HG02852 (cell line): Measurements from ENCODE around the gene LAMA2.
"Not testable (repeated sequence)": the region's sequence is repeated elsewhere in the genome, so short reads cannot be mapped to it uniquely, and the experiment has no call there.

Experiments used
- ATAC-seq: cut with Tn5 transposase; IDR thresholded peaks from one replicate; pipeline ENCODE4 v1.9.1; 2021; ENCODE audit warnings: mild to moderate bottlenecking, moderate library complexity; ENCODE audit not compliant: unreplicated experiment

LAMA2 gene

DNA sequence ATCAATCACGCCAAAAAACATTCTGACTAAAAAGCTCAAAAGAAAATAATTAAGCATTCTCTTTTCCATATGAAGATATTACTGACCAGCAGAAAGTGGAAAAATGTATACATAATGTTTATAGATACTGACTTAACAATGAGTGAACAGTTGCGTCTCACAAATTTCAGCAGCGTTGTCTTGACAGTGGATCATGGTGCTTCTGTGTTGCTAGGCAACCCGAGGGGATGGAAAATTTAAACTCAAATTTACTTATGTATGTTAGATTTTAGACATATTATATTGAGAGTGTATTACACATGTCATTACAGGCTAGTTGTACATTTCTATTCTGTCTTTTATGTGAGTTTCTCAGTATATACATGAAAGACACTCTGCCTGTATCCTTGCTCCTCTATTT, 110.2 kb downstream of the LAMA2 start:
- ATAC-seq = no peak

GRCh38 chr6:128997880-128998279, 114.9 kb downstream of the LAMA2 start:
- no peak for ATAC-seq

DNA sequence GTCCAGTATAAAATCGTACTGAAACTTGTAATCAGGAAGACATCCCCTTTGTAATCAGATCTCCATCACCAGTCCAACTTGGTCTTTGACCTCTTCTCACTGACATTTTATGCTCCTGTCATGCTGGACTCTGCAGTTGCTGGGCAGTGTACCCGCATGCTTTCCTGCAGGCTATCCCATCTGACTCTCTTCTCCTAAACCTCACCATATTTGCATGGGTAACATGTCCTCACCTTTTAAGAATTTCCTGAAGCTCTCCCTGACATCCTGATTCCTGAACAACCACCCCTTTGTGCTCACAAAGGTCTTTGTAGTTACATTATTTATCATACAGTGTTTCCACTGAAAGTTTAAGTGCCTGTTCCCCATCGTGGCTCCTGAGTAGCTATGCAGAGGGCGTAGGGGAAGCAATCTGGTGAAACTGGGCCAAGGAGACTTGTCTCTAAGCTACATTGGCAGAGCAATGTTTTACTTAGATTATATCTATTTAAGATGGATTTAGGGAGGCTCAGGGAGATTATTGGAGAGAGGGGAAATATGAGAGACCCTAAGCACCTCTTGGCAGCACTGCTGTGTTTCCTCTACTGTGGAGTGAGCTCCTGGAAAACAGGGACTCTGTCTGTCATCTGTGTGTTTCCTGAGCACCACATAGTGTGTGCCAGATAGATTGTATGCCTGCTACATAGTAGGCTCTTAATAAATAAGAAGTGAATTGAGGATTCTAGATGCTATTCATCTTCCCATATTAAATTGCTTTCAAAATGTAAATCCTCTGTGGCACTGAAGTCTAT, 124.0 kb downstream of the LAMA2 start:
- no peak for ATAC-seq

GRCh38 chr6:129007701-129008373, 124.9 kb downstream of the LAMA2 start:
- no peak for ATAC-seq

DNA sequence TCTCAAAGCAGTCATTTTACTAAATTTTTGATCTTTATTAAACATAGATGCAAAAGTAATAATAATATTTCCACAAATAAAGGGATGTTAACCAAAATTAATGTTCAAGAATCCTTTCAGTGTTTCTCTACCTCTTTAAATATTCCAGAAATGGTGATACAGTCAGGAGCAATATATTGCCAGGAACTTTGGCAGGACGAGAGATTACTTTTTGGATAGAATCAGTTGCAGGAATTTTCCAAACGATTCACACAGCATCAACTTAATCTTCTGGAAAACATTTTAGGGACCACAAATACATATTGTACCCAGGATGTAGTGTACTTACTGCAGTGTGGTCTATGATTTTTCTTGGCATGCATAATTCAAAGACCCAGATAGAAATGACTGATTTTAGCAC, 125.7 kb downstream of the LAMA2 start:
- ATAC-seq = no peak

GRCh38 chr6:129009851-129010250, 126.9 kb downstream of the LAMA2 start:
- no peak for ATAC-seq

DNA sequence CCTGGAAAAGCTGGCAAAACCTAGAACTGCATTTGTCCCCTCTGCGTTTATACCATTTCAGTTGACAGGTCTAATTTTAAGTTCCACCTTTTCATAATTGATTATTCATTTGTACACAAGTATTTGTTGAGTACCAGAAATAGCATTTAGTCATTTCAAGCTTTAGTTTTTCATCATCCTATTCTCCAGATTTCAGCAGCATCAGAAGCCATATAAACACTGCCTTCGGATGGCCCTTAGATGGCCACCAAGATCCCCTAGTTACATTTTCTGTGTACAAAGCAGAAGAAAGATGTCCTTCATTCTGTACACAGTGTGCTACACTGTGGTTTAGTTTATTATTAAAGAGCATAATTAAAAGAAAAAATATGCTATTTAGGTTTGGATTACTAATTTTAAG, 131.4 kb downstream of the LAMA2 start:
- ATAC-seq = no peak

DNA sequence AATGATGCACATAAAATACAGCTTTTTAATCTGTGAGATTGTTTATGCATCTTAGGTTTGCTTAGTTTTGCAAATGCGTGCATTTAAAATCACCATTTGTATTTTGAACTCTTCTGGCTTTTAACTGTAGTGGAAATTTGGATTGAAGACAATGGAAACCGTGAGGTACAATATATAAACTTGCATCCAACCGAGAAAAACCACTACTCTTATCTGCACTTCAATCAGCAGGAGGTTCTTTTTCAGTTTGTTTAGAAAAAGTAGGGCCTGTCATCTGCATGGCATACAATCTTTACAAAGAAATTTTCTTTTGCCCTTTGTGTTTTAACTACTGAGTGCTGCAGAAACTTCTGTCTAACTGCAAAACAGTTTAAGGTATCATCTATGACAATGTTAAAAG, 132.8 kb downstream of the LAMA2 start:
- ATAC-seq = no peak

GRCh38 chr6:129016844-129017243, 133.9 kb downstream of the LAMA2 start:
- ATAC-seq = no peak

- no peak for ATAC-seq
Measured at GRCh38 chr6:129022011-129022553, 139.1 kb downstream of the LAMA2 start.

GRCh38 chr6:129026601-129027000, 143.7 kb downstream of the LAMA2 start:
- no peak for ATAC-seq

DNA sequence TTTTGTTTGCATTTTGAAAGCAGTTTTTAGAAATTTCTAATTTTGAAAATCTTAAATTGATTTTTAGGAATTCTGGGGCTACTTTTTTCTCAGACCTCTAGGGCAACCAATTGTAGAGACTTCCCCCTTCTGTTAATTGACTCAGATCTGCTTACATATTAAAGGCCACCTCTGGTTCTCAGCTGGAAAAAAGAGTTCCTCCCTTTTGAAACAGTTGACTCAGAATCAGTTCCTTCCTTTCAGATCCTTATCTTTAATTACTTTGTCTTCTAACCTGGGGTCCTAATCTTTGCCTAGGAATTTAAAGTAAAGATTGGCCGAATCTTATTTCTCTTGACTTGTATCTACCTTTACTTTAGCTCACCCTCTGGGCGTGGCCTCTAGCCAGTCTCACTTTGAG, 146.8 kb downstream of the LAMA2 start:
- no peak for ATAC-seq

GRCh38 chr6:129030215-129030614, 147.3 kb downstream of the LAMA2 start:
- ATAC-seq = no peak

GRCh38 chr6:129031051-129031599, 148.2 kb downstream of the LAMA2 start:
- no peak for ATAC-seq

- ATAC-seq = no peak
Measured at GRCh38 chr6:129032602-129033001, 149.7 kb downstream of the LAMA2 start.

DNA sequence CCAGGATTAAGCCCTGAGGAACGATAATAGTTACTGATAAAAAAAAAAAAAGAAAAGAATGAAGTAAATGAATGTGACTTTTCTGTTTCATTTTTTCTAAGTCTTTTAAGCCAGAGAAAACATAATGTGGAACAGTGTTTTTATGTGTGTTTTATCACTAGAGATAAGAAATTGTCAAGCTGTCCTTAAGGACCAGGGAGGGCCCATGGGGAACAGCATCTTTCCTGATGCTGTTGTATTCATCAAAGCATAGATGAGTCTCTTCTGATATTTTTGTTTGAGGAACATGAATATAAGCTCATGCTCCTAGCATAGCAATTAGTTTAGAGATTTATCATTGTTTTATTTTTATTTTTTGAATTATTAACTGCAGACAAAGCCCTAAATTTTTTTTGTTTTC, 150.2 kb downstream of the LAMA2 start:
- no peak for ATAC-seq

DNA sequence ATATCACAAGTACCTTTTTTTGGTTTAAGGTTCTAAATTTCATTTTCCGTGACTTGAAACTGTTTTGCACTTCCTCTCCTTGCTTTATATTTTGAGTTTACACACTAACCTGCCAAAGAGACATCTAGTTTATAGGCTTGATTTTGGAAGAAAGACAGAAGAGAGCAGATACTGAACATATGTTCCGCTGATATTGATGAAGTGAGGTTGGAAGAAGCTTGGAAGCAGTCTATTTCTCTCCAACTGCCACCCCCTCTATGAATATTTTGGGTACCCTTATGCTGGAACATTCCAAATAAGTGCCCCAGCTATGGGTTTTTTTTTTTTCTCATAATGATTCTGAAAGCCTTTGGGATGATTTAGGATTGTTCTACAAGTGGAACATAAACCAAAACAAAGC, 150.6 kb downstream of the LAMA2 start:
- no peak for ATAC-seq

DNA sequence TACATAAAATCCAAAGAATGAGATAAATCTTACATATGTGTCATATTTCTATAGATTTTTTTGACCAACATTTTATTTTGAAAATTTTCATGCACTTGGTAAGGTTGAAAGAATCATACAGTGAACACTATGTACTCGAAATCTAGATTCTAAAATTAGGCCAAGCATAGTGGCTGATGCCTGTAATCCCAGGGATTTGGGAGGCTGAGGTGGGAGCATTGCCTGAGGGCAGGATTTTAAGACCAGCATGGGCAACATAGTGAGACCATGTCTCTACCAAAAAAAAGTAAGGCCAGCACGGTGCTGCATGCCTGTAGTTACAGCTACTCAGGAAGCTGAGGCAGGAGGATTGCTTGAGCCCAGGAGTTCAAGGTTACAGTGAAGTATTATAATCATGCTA, 158.6 kb downstream of the LAMA2 start:
- ATAC-seq = no peak

- no peak for ATAC-seq
Measured at GRCh38 chr6:129046526-129046925, 163.6 kb downstream of the LAMA2 start.

DNA sequence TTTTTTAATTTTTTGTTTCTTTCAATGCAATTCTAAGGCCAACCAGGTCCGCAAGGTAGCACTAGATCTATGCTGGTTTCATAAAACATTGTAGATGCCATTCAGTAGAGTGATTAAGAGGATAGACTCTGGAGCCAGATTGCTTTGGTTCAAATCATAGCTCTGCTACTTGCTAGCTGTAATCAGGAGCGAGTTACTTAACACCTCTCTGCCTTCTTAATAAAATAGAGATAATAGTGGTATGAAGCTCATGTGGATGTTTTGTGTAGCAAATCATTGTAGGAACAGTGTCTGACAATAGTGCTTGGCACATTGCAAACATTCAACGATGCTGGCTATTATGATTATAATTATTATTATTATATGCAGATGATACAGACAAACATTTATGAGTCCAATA, 164.9 kb downstream of the LAMA2 start:
- ATAC-seq = no peak

- no peak for ATAC-seq
Measured at GRCh38 chr6:129050086-129050485, 167.1 kb downstream of the LAMA2 start.

GRCh38 chr6:129053143-129053542, 170.2 kb downstream of the LAMA2 start:
- not testable (repeated sequence) for ATAC-seq
